HG02571 (cell line): Measurements from ENCODE around the gene ACP3.

ENCODE experiments used
- ATAC-seq: cut with Tn5 transposase; IDR thresholded peaks from one replicate; pipeline ENCODE4 v1.9.1; 2021; ENCODE audit warnings: mild to moderate bottlenecking, moderate library complexity; ENCODE audit not compliant: unreplicated experiment

Gene ACP3

DNA sequence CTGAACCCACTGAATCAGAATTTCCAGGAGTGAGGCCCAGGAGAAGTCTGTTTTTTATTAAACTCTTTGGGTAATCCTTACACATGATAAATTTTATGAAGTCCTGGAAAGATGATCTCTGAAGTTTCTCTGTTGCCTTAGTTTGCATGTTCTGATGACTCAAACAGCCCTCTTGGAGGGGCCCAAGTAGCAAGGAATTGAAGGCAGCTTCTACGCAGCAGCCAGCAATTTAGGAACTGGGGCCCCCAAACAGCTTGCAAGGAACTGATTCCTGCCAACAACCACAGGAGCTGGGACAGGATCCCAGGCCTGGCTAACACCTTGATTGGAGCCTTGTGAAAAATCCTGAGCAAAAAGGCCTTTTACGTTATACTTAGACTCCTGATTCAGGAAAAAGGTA is 5.4 kb upstream of the ACP3 start:
- ATAC-seq: no peak

DNA sequence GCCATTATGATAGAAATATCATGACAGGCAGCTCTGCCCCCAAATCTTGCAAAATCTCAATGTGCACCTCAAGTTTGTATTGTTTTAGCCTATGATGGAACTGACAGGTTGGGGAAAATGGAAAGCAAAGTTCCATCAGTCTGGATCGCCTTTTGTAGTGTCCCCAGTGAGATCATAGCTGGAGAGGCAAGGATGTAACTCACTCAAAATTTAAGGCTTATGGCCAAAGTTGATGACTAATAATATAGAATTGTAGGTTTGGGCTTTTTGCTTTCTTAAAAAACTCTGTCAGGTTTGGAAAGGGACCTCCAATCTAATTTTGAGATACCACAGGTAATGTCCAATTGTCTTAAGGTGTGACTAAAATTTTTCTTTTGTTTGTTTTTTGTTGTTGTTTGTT is 1.4 kb upstream of the ACP3 start:
- ATAC-seq: no peak

DNA sequence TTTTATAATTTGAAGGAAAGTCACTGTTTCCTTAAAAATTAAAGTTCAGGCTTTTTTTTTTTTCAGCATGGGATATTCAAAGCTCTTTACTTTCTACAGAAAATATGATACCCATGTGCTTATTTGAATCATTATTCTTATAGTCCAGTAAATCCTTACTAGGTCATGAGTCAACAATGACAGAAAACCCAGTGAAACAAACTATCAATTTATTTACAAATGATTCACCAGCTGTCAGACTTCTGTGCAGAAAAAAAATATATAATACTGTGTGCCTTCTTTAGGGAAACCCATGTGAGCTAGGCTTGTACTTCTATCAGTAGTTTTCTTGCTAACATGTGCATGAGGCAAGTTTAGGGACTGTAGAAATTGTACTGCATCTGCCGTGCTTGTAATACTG is 1.2 kb downstream of the ACP3 start:
- ATAC-seq: no peak

DNA sequence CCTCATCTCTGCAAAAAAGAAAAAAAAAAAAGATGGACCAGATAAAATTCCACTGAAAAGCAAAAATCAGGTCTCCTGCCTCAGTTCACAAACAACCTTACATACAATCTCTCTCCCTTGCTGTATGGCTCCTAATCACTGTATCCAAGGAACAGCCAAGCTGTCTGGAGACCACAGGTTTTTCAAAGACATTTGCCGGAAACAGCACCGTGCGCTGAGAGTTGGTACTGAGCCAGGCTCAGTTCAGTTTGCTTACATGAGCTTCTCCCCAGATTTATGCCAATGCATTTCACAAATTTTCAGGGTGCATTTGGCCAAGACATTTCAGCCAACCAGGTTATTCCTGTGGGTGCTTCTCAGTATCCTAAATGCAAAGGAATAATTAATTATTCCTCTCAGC is 4.1 kb downstream of the ACP3 start:
- ATAC-seq: no peak

DNA sequence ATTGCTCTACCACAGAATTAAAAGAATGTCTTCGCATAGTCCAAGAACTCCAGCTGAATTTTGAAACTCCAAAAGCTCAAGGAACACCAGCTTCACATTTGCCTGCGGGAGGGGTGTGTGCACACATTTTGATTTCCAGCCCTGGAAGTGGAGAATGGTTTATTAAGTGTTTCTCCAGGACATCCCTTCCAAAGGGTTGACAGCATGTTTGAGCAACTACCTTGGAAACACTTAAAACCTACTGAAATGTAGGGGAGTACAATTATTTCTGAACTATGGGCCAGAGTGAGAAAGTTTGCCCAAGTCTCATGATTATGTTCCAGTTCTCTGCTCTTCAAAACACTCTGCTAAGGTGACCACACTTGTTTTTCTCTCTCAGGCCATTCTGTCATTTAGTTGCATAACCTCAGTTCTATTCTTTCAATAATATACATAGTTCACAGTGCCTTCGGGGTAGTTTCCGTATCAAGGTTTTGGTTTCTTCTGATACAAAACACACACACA is 7.9 kb downstream of the ACP3 start:
- no peak for ATAC-seq

DNA sequence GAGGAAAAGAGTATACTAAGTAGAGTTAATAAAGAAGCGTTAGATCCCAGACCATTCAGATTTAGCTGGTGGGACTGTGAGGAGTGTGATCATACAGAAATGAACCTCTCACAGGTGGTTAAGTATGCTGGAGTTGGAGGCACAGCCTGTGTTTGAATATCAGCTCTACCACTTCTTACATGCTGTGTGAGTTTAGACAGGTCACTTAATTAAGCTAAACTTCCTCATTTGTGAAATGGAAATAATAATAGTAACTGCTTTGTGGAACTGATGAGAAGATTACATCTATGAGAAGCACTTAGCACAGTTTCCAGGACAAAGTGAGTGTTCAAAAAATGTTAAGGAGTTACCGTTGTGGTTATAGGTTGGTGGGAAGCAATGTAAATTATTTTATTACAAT is 8.4 kb downstream of the ACP3 start:
- no peak for ATAC-seq

DNA sequence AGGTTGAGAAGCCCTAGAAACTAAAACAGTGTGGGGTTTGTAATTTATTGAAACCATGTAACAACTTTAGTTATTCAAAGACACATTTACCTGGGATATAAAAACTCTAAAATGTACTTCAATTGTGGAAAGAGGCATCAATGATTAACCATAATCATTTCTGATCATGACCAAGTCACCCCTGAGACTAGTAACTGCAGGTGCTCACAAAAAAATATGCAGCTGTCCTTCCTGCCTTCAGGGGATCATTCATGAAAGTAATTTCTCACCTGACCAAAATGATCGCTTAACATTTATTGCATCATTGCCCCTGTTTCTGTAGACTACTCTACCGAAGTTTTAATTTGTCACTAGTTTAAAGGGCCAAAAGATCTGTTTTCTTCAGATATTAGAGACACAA is 9.0 kb downstream of the ACP3 start:
- ATAC-seq: no peak

DNA sequence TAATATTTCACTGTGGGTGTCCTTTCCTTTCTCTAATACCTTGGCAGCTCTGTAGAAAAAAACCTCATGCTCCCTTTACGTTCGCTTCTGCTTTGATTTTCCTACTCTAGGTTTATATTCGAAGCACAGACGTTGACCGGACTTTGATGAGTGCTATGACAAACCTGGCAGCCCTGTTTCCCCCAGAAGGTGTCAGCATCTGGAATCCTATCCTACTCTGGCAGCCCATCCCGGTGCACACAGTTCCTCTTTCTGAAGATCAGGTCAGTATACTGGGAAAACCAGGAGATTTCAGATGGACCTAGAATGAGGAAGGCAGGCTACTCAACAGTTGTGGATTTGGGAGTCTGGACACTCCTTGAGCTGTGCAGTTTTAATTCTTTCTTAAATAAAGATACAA is 14.9 kb downstream of the ACP3 start:
- no peak for ATAC-seq

DNA sequence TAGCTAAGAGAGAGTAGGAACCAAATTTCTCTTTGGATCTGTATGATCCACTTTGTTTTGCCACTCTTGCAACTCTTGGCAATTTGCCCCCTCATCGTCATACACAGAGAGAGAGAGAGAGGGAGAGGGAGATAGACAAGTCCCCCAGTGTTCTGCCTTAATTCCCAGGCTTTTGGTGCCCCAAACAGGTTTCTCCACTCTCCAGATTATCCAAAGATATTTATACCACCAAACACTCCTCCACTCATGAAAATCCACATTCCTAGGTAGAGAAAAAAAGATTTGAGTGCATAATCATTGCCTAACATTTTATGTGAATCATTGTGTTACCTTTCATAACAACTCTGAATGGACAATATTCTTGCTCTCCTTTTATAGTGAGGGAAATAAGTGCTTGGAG is 15.3 kb downstream of the ACP3 start:
- ATAC-seq: no peak

DNA sequence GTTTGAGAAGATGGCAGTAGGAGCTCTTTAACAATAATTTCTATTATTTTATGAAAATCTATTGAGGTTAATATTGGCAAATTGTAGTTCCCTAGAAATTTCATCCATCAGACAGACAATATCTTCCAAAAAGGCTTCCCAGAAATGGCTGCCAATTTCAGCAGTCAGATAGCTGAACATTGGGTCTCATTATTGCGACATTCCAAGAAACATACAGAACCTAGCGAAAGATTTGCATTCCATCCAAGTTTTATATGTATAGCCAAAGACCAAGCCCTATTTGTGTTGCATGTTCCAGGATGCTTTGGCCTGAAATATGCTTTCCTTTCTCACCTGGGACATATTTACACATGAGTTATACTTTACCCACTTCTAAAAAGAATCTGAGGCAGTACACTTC is 24.5 kb downstream of the ACP3 start:
- ATAC-seq: no peak

DNA sequence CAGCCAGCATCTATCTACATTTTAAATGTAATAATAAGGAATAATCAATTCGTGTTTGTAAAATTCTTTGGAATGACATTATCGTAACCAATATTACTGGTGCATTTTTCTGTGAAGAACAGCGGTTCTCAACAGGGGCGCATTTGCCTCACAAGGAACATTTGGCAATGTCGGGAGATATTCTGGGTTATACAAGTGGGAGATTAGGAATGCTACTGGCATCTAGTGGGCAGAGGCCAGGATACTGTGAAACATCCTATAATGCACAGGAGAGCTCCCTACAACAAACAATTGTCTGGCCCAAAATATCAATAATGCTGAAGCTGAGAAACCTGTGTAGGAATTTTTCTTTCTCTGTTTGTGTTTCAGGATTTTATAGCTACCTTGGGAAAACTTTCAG is 25.0 kb downstream of the ACP3 start:
- ATAC-seq: no peak

DNA sequence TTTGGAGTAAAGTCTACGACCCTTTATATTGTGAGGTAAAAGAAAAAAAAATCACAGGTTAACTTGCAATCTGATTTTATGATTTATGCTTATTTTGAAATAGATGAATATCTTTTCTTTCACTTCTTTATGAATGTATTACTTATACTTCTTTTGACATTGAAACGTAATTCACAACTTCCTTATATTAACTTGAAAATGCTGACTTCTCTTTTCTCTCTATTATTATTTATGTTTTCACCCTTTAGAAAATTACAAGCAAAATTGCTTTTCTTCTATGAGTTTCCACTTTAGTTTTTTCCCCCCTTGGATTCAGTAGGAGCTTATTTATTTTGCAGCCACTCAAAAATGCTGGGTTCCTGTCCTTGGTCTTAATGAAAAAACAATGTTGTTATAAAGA is 25.4 kb downstream of the ACP3 start:
- no peak for ATAC-seq

DNA sequence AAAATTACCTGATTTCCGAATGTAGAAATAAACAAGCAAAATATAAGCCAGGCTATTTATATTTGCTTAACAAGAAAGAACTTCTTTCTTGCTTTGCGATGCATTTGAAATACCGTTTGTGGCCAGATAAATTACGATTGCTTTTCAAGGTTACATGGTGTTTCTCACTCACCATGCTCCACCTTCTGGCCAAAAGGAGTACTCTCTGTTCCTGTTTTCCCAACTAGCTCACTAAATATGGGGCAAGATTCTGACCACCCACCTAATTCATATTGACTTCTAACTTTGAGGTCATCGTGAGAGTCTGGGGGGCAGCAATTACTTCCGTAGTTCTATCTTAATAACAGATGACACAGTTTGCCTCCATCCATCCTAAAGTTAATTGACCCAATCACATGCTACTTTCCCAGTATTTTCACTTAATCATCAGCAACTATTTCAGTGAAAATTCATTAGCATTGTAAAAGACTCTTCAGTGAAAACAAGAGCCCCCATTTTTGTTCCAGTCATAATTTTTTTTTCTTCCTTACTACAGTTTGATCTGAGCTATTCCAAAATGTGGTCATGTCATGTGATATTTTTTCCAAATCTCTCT is 25.9 kb downstream of the ACP3 start:
- no peak for ATAC-seq

DNA sequence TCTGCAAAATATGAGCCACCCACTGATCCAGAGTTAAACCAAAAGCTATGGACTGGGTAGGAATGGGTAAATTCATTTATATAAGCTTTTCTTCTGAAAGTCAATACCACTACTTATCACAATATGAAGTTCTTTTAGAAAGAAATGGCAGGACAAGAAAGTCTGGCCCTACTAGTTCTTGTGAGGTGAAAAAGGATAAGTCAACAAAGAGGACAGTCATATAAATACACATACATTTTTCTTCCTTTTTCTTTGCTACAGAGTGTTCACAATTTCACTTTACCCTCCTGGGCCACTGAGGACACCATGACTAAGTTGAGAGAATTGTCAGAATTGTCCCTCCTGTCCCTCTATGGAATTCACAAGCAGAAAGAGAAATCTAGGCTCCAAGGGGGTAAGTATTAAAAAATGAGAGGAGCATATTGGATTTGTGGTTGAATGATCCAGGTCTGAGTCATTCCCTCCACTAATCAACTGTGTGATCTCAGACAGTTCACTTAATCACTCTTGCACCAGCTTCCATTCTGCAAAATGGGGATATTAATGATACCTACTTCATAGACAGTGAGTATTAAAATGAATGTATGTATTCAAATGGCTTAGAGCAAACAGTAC is 27.6 kb downstream of the ACP3 start:
- no peak for ATAC-seq

DNA sequence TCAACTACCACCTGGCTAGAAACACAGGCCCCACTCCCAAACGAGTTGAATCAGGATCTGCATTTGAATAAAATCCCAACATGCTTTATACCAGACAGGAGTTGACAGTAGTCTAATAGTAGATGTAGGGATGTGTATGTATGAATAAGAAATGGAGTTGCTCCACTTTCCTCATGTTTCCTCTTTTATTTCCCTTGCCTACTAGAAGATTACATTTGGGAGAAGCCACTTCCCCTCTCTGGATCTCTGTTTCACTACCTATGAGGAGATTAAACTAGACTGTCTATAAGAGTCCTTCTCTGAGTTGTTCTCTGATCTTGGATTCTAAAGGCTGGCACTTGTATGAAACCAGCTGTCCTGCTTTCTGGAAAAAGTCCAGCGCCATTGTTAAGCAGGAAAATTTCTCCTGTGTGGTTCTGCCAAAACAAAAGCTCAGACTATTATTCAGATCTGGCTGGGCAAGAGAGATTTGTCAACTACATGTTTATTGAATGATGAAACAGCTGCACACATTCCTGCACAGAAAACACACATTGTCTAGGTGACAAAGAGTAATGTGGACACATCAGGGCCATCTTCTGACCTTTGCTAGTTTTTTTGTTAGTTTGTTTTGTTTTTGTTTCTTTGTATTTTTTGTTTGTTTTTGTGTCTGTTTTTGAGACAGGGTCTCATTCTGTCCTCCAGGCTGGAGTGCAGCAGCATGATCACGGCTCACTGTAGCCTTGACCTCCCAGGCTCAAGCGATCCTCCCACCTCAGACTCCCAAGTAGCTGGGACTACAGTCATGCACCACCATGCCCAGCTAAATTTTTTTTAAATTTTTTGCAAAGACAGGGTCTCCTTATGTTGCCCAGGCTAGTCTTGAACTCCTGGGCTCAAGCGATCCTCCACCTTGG is 29.9 kb downstream of the ACP3 start:
- no peak for ATAC-seq

DNA sequence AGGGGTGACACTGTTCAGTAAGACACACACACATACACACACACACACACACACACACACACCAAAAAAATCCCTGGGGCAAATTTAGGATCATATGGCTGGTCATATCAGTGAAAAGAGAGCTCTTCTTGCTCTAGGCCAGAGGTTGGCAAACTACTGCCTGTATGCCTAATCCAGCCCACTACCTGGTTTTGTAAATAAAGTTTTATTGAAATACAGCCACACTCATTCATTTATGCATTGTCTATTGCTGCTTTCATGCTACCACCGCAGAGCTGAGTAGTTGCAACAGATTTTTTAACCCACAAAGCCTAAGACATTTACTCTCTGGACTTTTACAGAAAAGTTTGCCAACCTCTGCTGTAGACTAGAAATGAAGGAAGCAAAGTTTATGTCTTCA is 30.6 kb downstream of the ACP3 start:
- no peak for ATAC-seq

DNA sequence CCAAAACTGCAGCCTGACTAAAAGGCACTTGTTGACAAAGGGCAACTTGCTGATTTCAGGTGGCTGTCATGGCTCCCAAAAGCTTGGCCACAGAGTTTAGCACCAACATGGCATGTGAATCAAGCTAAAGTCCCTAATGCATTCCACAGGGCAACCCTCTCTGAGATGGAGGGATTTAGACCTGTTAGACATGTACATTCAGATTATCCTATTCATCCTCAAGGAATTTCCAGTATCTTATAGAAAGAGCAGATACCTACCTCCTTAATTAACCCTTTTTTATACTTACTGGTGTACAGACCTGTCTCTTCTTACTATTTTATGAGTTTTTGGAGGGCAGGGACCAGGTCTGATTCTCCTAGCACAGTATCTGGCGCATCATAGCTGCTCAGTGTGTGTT is 31.3 kb downstream of the ACP3 start:
- ATAC-seq: no peak

DNA sequence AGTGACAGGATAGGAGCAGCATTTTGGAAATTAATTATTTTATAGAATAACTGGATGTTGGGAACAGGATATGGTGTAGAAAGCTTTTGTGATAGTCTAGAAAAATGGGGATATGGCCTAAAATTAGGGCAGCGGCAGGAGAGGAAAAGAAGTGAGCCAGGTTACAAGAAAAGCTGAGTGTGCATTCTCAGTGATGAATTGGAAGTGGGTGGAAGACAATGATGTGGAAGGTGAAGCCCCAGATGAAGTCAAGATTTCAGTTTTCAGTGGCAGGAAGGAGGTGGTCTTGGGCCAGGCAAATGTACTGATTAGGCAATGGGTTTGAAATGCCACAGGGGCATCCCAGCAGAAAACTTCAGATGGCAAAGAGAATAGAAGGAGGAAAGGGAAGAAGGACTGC is 33.6 kb downstream of the ACP3 start:
- no peak for ATAC-seq

DNA sequence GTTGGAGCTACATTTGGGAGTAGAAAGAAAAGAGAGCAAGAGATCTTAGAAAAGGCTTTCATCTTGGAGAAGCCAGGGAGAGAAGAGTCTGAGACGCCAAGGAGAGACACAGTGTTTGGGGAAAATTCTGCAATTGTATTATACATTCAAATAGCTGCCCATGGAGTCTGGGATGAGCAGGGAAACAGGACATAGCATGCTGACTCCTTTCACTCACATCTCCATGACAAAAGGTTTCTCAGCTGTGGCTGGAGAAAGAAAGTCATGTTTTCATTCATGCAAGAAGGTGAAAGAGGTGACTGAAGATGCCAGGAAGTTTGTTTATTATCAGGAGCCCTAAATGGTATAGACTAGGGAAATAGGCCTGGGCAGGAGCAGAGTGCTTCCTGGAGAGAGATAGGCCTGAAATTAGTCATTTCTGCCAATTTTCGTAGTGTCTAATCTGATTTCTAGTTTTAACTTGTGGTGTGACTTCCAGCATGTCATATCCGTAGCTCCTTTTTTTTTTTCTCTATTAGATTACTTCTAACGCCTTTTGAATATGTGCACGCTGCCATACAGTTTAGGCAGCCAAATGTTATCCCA is 34.1 kb downstream of the ACP3 start:
- ATAC-seq: no peak

DNA sequence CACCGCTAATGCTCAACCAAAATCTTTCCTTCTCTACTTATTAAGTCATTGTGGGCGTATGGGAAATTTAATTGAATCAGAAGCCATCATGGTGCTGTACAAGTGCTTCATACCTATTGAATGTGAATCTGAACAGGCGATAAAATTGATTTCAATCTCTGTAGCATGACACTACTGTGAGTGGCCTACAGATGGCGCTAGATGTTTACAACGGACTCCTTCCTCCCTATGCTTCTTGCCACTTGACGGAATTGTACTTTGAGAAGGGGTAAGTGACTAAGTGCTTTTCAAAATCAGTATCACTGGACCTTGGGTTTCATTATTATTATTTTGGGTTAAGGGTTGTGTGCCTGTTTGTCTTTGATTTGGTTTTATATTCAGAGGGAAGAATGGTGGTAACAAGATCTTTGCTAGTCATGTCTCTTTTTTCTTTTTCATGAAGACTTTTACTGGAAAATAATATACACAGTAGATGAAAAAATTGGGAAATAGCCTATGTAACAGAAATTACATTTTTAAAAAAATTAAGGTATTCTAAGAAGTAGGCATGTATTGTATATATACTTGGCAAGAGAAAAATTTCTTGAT is 35.4 kb downstream of the ACP3 start:
- peak; percentile 62 for ATAC-seq

DNA sequence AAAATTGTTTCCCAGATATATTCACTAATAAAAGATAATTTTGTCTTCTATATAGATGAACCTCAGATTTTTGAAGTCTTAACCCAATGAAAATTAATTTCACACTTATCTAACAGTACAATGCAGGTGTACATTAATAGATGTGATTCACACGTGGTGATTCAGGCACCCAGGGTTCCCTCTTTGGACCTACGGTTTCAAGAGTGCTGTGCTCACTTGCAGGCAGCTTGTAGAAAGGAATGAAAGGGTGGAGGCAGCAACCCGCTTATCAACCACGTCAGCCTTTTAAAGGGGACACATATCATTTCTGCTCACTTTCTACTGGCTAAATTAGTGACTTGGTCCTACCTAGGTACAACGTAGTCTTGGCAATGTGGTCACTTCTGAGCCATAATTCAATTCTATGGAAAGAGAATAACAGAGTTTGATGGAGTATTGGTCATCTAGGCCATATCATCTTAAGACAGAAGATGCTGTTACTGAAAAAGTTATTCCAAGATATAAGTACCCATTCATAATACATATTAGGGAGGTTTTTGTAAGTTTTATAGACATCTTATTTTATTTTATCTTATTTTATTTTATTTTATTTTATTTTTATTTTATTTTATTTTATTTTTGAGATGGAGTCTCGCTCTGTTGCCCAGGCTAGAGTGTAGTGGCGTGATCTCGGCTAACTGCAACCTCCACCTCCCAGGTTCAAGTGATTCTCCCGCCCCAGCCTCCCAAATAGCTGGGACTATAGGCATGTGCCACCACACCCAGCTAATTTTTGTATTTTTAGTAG is 37.9 kb downstream of the ACP3 start:
- no peak for ATAC-seq
